ENCODE data around the gene SLC34A3. TPM values are rescaled to one million over a fixed set of nuclear protein-coding genes. Genes with fewer than 3 reads are reported as not detected.

SLC34A3 gene
- total RNA-seq, 6 donors from 2014 or later: 0.10 to 0.17 TPM; not detected in 4

GRCh38 chr9:137267933-137268355, 37.2 kb downstream of the SLC34A3 start:
- TF ChIP-seq POLR2AphosphoS5 (IDR thresholded peaks at IDR 0.05) (no peak), POLR2A (IDR thresholded peaks at IDR 0.05) (no peak), EP300 (IDR thresholded peaks at IDR 0.05) (no peak)
- TF ChIP-seq, protein P1, sequence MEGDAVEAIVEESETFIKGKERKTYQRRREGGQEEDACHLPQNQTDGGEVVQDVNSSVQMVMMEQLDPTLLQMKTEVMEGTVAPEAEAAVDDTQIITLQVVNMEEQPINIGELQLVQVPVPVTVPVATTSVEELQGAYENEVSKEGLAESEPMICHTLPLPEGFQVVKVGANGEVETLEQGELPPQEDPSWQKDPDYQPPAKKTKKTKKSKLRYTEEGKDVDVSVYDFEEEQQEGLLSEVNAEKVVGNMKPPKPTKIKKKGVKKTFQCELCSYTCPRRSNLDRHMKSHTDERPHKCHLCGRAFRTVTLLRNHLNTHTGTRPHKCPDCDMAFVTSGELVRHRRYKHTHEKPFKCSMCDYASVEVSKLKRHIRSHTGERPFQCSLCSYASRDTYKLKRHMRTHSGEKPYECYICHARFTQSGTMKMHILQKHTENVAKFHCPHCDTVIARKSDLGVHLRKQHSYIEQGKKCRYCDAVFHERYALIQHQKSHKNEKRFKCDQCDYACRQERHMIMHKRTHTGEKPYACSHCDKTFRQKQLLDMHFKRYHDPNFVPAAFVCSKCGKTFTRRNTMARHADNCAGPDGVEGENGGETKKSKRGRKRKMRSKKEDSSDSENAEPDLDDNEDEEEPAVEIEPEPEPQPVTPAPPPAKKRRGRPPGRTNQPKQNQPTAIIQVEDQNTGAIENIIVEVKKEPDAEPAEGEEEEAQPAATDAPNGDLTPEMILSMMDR (IDR thresholded peaks at IDR 0.05): no peak
- H3K4me3 ChIP-seq: peak overlapping the region in 2 of 4 donors; percentile 26 to 31
- peak overlapping the region; percentile 70 to 85 (median 82) for H3K27ac ChIP-seq
- 62 to 77% methylated on average over 3 to 6 of the region's 6 CpGs for WGBS, 2 donors
- peaks cover 37 to 60% (median 40%) of the 10 kb centered on the region in 4 donors for H3K4me1 ChIP-seq
- peaks cover 12 to 76% (median 46%) of the 10 kb centered on the region in 4 donors for H3K36me3 ChIP-seq
- no peaks in the 10 kb centered on the region for H3K27me3 ChIP-seq
- no peak for DNase-seq
- no peaks in the 10 kb centered on the region for H3K9me3 ChIP-seq
- no peak for ATAC-seq (ENCODE audit: low FRiP score in 2 of 2)

- WGBS, 2 donors: 47 to 69% methylated on average over 12 to 19 of the region's 19 CpGs
- Histone ChIP-seq H3K27me3 (no peaks in the 10 kb centered on the region), H3K27ac (peak overlapping the region; percentile 70 to 85 (median 82)), H3K36me3 (peaks cover 15 to 74% (median 44%) of the 10 kb centered on the region in 4 donors), H3K9me3 (no peaks in the 10 kb centered on the region), H3K4me3 (peak overlapping the region in 3 of 4 donors; percentile 2 to 31 (median 26)), H3K4me1 (peaks cover 39 to 67% (median 42%) of the 10 kb centered on the region in 4 donors)
- ATAC-seq (ENCODE audit: low FRiP score in 2 of 2): no peak
- TF ChIP-seq, protein P1 (IDR thresholded peaks at IDR 0.05): no peak
- TF ChIP-seq POLR2AphosphoS5 (IDR thresholded peaks at IDR 0.05): no peak
- no peak for TF ChIP-seq POLR2A (IDR thresholded peaks at IDR 0.05)
- no peak for TF ChIP-seq EP300 (IDR thresholded peaks at IDR 0.05)
- DNase-seq: no peak
Measured at GRCh38 chr9:137268538-137269201, 38.0 kb downstream of the SLC34A3 start.

- H3K36me3 ChIP-seq: peaks cover 12 to 68% (median 38%) of the 10 kb centered on the region in 4 donors
- whole genome bisulfite sequencing, 2 donors: 36 to 51% methylated on average over 17 of the region's 17 CpGs
- H3K4me3 ChIP-seq: peak overlapping the region in 3 of 4 donors; percentile 2 to 31 (median 26)
Measured at GRCh38 chr9:137269231-137269772, 38.6 kb downstream of the SLC34A3 start.

GRCh38 chr9:137270929-137271695, 40.4 kb downstream of the SLC34A3 start:
- 68 to 78% methylated on average over 25 of the region's 32 CpGs for WGBS, 2 donors
- TF ChIP-seq, protein P1 (IDR thresholded peaks at IDR 0.05): no peak
- no peak for TF ChIP-seq EP300 (IDR thresholded peaks at IDR 0.05)
- no peak for TF ChIP-seq POLR2A (IDR thresholded peaks at IDR 0.05)
- no peak for TF ChIP-seq POLR2AphosphoS5 (IDR thresholded peaks at IDR 0.05)
- peaks cover 8 to 53% (median 28%) of the 10 kb centered on the region in 4 donors for H3K36me3 ChIP-seq
- no peaks in the 10 kb centered on the region for H3K9me3 ChIP-seq
- H3K4me3 ChIP-seq: no peak overlapping the region
- peaks cover 47 to 91% (median 64%) of the 10 kb centered on the region in 4 donors for H3K4me1 ChIP-seq
- H3K27ac ChIP-seq: peak overlapping the region in 2 of 4 donors; percentile 24 to 35
- H3K27me3 ChIP-seq: no peaks in the 10 kb centered on the region
- peak in 1 of 2 donors; percentile 69 for DNase-seq
- ATAC-seq (ENCODE audit: low FRiP score in 2 of 2): no peak

More at GRCh38 chr9:137269231-137269772, 38.6 kb downstream of the SLC34A3 start:
- Histone ChIP-seq H3K27me3 (no peaks in the 10 kb centered on the region), H3K27ac (peak overlapping the region; percentile 70 to 85 (median 82)), H3K9me3 (no peaks in the 10 kb centered on the region), H3K4me1 (peaks cover 39 to 73% (median 48%) of the 10 kb centered on the region in 4 donors)
- ATAC-seq (ENCODE audit: low FRiP score in 2 of 2) (peak; percentile 43 to 72), DNase-seq (peak; percentile 85 to 86)
- TF ChIP-seq EP300 (IDR thresholded peaks at IDR 0.05) (peak in 2 of 4 donors; percentile 44 to 59), POLR2A (IDR thresholded peaks at IDR 0.05) (peak in 2 of 4 donors; percentile 36 to 47), POLR2AphosphoS5 (IDR thresholded peaks at IDR 0.05) (peak; percentile 60 to 76)
- TF ChIP-seq, protein P1 (IDR thresholded peaks at IDR 0.05): no peak
